Activated gamma-delta T cell treated with anti-CD3 and anti-CD28 coated beads, Interleukin-2, amount 50 U/mL, for 16 hours (primary cell): Measurements from ENCODE around the gene KYNU.
"Not testable (repeated sequence)": the region's sequence is repeated elsewhere in the genome, so short reads cannot be mapped to it uniquely, and the experiment has no call there.

ENCODE experiments used
- DNase-seq: peaks from one replicate; pipeline ENCODE4 v3.0.0-alpha.2; 2020; ENCODE audit warnings: low read depth

Gene KYNU

GRCh38 chr2:142915502-142915901 is 38.0 kb downstream of the KYNU start:
- DNase-seq = no peak

GRCh38 chr2:142918624-142919023 is 41.2 kb downstream of the KYNU start:
- DNase-seq = no peak

- DNase-seq = no peak
These were observed 43.1 kb downstream of the KYNU start for GRCh38 chr2:142920571-142920970.

DNA sequence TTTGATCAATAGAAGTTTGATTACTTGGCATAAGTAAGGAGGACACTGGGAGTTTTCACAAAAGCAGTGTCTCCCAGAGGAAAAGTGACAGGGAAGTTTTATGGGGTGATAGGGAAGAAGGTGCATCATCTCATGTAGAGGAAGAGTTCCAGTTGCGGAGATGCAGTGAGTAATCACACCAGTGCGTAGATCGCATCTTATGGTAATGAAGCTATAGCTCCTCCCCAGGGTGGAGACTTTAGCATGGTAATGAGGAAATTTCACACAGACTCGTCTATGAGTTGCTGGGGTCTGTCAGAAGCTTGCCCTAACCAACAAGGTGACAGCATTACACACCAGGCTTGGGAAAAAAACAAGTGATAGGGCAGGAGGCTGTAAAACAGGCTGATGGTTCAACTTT is 49.0 kb downstream of the KYNU start:
- DNase-seq = no peak

DNA sequence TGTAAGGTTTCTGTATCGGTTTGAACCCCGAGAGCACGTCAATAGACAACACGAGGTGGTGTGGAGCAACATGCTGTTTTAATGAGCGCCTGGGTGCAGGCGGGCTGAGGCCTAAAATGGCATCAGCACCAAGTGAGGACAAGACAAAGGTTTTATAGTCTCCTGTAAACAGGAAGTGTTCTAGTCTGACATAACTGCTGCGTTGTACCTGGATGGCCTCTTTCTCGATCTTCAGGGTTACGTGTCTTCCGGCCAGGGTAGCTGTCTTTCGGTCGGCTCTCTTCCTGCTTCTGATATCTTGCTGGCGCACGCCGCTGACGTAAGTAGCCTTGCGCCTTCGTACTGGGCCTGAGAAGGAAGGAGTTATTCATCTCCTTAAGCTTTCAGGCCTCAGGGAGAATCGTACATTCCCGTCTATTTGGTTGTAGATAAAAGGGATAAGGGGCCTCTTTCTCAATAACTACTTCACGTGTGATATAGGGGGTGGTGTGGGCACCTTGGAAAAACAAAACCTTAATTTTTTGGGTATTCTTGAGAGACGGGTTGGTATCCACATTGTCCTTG is 53.5 kb downstream of the KYNU start:
- no peak for DNase-seq

GRCh38 chr2:142933916-142934315 is 56.5 kb downstream of the KYNU start:
- no peak for DNase-seq

DNA sequence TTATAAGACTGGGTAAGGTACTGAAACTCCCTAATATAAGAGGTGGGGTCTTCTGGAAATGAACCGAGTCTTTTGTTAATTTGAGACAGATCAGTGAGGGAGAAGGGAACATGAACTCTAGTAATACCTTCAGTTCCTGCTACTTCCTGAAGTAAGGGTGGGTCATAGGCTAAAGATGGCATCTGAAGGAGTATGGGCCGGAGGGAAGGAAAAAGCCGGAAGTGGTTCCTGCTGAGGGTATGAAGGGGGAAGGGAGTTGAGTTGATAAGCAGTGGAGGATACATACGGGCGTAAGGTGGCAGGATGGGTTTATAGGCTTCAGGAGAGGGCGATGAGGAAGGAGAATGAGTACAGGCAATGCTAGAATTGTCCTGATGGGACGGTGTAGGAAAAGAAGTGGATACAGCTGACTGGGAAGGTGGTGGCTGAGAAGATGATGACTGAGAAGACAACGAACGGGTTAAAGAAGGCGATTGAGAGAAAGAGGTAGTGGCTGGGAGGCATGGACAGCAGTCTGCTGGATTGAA is 58.2 kb downstream of the KYNU start:
- no peak for DNase-seq

DNA sequence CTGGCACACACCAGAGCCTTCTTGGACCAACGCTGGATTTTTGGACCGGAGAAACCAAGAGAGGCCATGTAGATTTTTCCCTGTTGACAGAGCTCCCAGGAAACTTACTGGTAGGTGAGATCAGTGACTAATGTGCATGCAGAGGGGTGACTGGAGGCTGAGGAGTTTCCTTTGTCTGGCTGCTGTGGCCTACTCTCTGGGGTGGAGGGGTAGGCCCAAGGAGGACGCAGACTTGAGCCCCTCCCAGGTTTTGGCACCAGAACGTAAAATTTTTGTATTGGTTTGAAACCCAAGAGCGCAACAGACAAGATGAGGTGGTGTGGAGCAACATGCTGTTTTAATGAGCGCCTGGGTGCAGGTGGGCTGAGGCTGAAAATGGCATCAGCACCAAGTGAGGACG is 59.2 kb downstream of the KYNU start:
- DNase-seq = no peak

GRCh38 chr2:142937347-142937746 is 59.9 kb downstream of the KYNU start:
- DNase-seq = no peak

DNA sequence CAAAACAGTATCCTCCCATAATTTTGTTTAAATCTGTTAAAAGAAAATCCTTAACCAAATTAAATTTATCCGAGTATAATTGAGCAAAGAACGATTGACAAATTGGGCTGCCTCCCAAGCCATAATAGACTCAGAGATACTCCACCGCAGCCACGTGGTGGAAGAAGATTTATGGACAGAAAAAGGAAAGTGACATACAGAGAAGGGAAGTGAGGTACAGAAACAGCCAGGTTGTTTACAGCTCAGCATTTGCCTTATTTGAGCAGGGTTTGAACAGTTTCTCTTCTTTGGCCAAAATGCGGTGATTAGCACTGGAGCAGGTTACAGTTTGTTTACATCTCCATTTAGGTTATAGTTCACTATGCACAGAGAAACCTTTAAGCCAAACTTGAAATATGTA is 60.8 kb downstream of the KYNU start:
- DNase-seq = no peak

DNA sequence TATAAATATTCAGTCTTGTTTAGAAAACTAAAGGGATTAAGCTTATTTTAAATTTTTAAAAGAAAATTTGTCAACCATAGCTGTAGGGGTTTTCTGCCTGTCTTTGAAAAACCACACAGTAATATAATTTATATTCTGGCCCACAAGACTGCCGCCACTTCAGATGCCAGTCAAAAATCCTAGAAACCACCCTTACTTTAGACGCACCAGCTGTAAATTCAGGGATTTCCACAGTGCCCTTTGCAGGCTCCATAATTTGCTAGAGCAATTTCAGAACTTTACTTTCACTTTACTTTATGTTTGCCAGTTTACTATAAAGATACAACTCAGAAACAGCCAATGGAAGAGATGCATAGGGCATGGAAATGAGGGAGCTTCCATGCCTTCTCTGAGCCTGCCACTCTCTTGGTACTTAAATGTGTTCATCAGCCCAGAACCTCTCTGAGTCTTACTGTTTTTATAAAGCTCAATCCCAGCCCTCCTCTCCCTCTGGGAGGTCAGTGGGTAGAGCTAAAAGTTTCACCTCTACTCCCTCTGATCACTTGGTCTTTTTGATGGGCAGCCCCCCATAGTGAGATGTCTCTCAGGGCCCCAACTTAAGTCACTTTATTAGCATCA is 63.3 kb downstream of the KYNU start:
- no peak for DNase-seq

DNA sequence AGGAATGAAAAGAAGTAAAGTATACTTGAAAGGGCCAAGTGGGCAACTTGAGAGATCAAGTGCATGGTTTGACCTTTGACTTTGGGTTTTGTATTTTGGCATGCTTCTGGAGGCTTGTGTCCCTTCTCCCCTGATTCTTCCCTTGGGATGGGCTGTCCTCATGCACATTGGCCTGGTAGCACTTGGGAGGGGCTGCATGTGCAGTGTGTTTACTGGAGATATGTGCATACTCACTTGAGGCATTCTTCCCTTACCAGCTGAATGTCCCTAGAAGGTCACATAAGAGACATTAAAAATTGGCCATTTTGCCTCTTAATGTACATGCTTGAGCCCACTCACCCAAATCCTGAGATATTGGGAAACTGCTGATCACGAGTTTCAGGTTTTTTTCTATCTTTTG is 65.2 kb downstream of the KYNU start:
- no peak for DNase-seq

GRCh38 chr2:142944264-142944663 is 66.8 kb downstream of the KYNU start:
- DNase-seq = no peak

DNA sequence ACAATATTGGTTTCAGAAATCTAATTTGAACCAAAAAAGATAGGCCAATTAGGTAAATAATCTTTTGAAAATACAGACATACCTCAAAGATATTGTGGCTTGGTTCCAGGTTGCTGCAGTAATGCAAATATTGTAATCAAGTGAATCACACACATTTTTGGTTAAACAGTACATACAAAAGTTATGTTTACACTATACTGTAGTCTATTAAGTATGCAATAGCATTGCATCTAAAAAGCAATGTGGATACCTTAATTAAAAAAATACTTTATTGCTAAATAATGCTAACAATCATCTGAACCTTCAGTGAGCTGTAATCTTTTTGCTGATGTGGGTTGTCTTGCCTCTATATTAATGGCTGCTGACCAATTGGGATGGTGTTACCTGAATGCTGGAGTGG is 67.3 kb downstream of the KYNU start:
- DNase-seq = no peak

- no peak for DNase-seq
These were observed 69.5 kb downstream of the KYNU start for GRCh38 chr2:142946941-142947340.

GRCh38 chr2:142948723-142949122 is 71.3 kb downstream of the KYNU start:
- not testable (repeated sequence) for DNase-seq

DNA sequence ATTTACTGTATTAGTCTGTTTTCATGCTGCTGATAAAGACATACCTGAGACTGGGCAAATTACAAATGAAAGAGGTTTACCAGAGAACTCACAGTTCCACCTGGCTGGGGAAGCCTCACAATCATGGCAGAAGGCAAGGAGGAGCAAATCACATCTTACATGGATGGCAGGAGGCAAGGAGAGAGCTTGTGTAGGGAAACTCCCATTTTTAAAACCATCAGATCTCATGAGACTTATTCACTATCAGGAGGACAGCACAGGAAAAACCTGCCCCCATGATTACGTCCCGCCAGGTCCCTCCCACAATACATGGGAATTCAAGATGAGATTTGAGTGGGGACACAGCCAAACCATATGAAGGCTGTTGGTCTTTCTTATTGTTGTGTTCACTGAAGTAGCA is 72.9 kb downstream of the KYNU start:
- DNase-seq = not testable (repeated sequence)

GRCh38 chr2:142951190-142952007 is 73.9 kb downstream of the KYNU start:
- DNase-seq = no peak

- no peak for DNase-seq
These were observed 74.6 kb downstream of the KYNU start for GRCh38 chr2:142952018-142952417.

DNA sequence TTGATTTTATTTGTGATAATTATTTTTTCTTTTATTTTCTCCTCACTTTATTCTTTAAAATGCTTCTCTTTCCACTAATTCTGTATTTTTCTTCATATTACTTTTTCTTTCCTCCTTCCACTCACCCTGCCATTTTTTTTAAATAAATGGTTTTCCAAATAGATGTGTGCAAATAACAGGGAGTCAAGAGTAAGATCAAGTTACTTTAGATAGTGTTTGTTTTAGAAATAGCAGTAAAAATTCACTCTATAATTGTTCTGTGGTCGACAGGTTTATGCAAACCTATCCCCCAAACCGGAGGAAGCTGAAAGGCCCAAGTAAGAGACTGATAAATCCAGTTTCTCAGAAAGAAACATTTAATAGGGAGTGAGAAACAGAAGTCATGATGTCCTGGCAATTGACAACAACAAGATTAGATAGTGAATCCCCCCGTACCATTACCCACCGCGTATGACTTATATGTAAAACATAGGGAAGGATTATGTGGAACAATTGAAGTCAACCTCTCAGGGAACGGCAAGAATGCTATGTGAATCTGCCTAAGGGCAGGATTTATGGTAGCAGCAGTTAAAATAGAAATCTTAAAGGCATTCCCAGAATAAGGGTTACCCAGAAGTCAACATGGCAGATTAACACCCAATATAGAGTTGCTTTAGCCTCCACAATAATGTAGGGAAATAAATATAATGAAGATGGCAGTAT is 75.5 kb downstream of the KYNU start:
- no peak for DNase-seq

GRCh38 chr2:142954493-142954892 is 77.0 kb downstream of the KYNU start:
- DNase-seq = no peak

GRCh38 chr2:142957144-142957543 is 79.7 kb downstream of the KYNU start:
- no peak for DNase-seq

- no peak for DNase-seq
These were observed 83.7 kb downstream of the KYNU start for GRCh38 chr2:142961202-142961601.
